Measurements from ENCODE around the gene HNRNPA0.

GRCh38 chr5:137730336-137730735 is 23.8 kb downstream of the HNRNPA0 start:
- TF ChIP-seq POLR2AphosphoS5 (IDR thresholded peaks at IDR 0.05; ENCODE audit: borderline replicate concordance, low read depth, low read length) = no peak
- no peak for TF ChIP-seq EZH2 (IDR thresholded peaks at IDR 0.05)

Data from SK-N-MC (cell line).